Thyroid gland (tissue), 4 donors: ENCODE results near the gene CFAP46.

Experiments
- CTCF ChIP-seq, 6 experiments: fragments of 200-600 bp in 3 of 6; fragments of 450-650 bp in 3 of 6; sonication (generic) in 3 of 6; IDR thresholded peaks; one replicate each; pipeline ENCODE4 v1.5.1; 2016 to 2019; ENCODE audit warnings: antibody characterized with exemption in 6 of 6, mild to moderate bottlenecking in 2 of 6, inconsistent platforms in 1 of 6, moderate library complexity in 1 of 6
- POLR2A ChIP-seq, 2 donors: fragments of 450-650 bp; IDR thresholded peaks; one replicate each; pipeline ENCODE4 v1.6.1; 2017; ENCODE audit warnings: antibody characterized with exemption in 2 of 2, mild to moderate bottlenecking in 2 of 2, moderate library complexity in 1 of 2

DNA sequence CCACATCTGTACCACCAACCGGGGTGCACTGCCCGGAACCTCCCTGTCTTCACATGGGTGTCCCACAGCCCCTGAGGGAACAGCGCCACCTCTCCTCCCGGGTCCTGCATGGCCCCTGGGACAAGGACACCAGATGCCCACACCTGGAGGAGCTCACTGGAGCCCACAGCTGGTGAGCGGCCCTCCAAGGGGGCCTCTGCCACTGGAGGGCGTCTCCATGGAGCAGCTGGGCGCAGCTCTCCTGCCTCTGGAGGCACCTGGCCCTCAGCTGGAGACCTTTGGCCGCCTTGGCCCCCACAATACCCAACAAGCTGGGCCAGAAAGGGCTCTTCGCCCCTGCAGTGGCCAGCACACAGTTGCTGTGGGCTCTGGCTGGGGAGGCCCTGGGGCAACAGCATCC, 149.2 kb downstream of the CFAP46 start:
- no peak for TF ChIP-seq CTCF (IDR thresholded peaks at IDR 0.05)
- TF ChIP-seq POLR2A (IDR thresholded peaks at IDR 0.05), result no peak
